Fibroblast of lung (primary cell): ENCODE results near the gene SPECC1L. TPM values are rescaled to one million over a fixed set of nuclear protein-coding genes. Genes with fewer than 3 reads are reported as not detected.

Source experiments
- DNase-seq, 2 donors: peaks; one replicate each; pipeline versions ENCODE4 v3.0.0 to v3.0.0-alpha.2; 2010; ENCODE audit warnings: low read depth in 2 of 2
- H2AFZ ChIP-seq: 2 replicates; pipeline ENCODE4 v1.5.1; 2012; ENCODE audit warnings: low read length, control low read depth, inconsistent platforms
- H3K27ac ChIP-seq: 2 replicates; pipeline ENCODE4 v1.5.1; 2011; ENCODE audit warnings: low read length, control low read depth; ENCODE audit not compliant: insufficient read depth
- H3K27me3 ChIP-seq: 2 replicates; pipeline ENCODE4 v1.5.1; 2011; ENCODE audit warnings: mild to moderate bottlenecking, low read length; ENCODE audit not compliant: control insufficient read depth, insufficient read depth
- H3K36me3 ChIP-seq: 2 replicates; pipeline ENCODE4 v1.5.1; 2011; ENCODE audit warnings: low read length; ENCODE audit not compliant: control insufficient read depth, insufficient read depth
- H3K4me1 ChIP-seq: 2 replicates; pipeline ENCODE4 v1.5.1; 2011; ENCODE audit warnings: low read length; ENCODE audit not compliant: control insufficient read depth, insufficient read depth; ENCODE audit errors: extremely low read depth
- H3K4me2 ChIP-seq: 2 replicates; pipeline ENCODE4 v1.5.1; 2011; ENCODE audit warnings: low read length, control low read depth; ENCODE audit not compliant: insufficient read depth; ENCODE audit errors: extremely low read depth
- H3K4me3 ChIP-seq, 4 experiments: fragments of 200-600 bp in 1 of 4; sonication (generic) in 1 of 4; replicated peaks in 1 of 4; 2 replicates each; pipeline ENCODE4 v1.5.1; 2011 to 2016; ENCODE audit warnings: low read length in 4 of 4, low read depth in 3 of 4, mild to moderate bottlenecking in 3 of 4, control low read depth in 2 of 4, inconsistent platforms in 1 of 4, mixed read lengths in 1 of 4; ENCODE audit not compliant: insufficient read depth in 1 of 4; ENCODE audit errors: control extremely low read depth in 1 of 4
- H3K79me2 ChIP-seq: 2 replicates; pipeline ENCODE4 v1.5.1; 2012; ENCODE audit warnings: mild to moderate bottlenecking, low read length, inconsistent platforms; ENCODE audit not compliant: control insufficient read depth, insufficient read depth
- H3K9ac ChIP-seq: 2 replicates; pipeline ENCODE4 v1.5.1; 2011; ENCODE audit warnings: mild to moderate bottlenecking, low read length, control low read depth; ENCODE audit not compliant: insufficient read depth
- H3K9me3 ChIP-seq: 2 replicates; pipeline ENCODE4 v1.5.1; 2012; ENCODE audit warnings: low read depth, low read length; ENCODE audit not compliant: control insufficient read depth, insufficient read depth
- H4K20me1 ChIP-seq: 2 replicates; pipeline ENCODE4 v1.5.1; 2011; ENCODE audit warnings: low read length; ENCODE audit not compliant: control insufficient read depth, insufficient read depth; ENCODE audit errors: extremely low read depth
- EZH2 ChIP-seq: IDR thresholded peaks from 2 replicates; pipeline ENCODE4 v1.5.1; 2012; ENCODE audit warnings: low read length, control low read depth, mild to moderate bottlenecking; ENCODE audit errors: missing control alignments
- polyA plus RNA-seq, 2 donors: library from polyadenylated mRNA; depleted of rRNA in 1 of 2; stranded (reverse) in 1 of 2; unstranded in 1 of 2; fragments of >200 nt; gene quantifications; 2 replicates each; pipeline ENCODE4 v1.2.1, GENCODE V29; 2011 to 2012; ENCODE audit warnings: missing spikeins in 1 of 2
- total RNA-seq: library from RNA; depleted of rRNA; stranded (reverse); fragments of >200 nt; gene quantifications from 2 replicates; pipeline ENCODE4 v1.2.1, GENCODE V29; 2014
- TF ChIP-seq, protein P1 (sequence below), 2 donors: IDR thresholded peaks in 1 of 2; conservative IDR thresholded peaks in 1 of 2; 1 replicate in 1 of 2; 2 replicates in 1 of 2; pipeline ENCODE4 v1.5.1; 2011 to 2012; ENCODE audit warnings: low read length in 2 of 2, control low read depth in 1 of 2, inconsistent platforms in 1 of 2, low read depth in 1 of 2, mild to moderate bottlenecking in 1 of 2

SPECC1L gene
- total and polyA plus RNA-seq, 2 donors (not counting 1 experiment from before 2014, with no cell fraction given): 40.3 to 46.2 TPM

DNA sequence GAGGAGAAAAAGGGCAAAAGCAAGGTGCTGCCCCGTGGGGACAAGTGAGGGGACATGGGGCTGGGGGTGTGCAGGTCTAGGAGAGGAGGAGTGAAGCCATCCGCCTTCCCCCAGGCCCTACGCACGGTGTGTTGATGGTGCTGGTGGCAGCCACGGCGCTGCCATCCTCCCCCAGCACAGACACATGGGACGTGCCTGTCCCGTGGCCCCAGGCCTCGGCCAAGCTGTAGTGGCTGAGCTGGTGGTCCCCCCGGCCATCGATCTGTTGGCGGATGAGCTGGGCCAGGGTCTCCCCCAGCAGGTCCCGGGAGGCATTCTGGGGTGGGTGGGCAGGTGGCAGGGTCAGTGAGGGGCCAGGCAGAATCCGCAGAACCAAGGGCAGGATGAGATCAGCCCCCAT is 44.7 kb upstream of the SPECC1L start:
- no peak overlapping the region for H2AFZ ChIP-seq
- no peaks in the 10 kb centered on the region for H4K20me1 ChIP-seq
- H3K27ac ChIP-seq: no peak overlapping the region
- H3K4me2 ChIP-seq: no peak overlapping the region
- no peaks in the 10 kb centered on the region for H3K79me2 ChIP-seq
- no peak overlapping the region for H3K9ac ChIP-seq
- no peaks in the 10 kb centered on the region for H3K4me1 ChIP-seq
- no peak for TF ChIP-seq EZH2
- TF ChIP-seq, protein P1, sequence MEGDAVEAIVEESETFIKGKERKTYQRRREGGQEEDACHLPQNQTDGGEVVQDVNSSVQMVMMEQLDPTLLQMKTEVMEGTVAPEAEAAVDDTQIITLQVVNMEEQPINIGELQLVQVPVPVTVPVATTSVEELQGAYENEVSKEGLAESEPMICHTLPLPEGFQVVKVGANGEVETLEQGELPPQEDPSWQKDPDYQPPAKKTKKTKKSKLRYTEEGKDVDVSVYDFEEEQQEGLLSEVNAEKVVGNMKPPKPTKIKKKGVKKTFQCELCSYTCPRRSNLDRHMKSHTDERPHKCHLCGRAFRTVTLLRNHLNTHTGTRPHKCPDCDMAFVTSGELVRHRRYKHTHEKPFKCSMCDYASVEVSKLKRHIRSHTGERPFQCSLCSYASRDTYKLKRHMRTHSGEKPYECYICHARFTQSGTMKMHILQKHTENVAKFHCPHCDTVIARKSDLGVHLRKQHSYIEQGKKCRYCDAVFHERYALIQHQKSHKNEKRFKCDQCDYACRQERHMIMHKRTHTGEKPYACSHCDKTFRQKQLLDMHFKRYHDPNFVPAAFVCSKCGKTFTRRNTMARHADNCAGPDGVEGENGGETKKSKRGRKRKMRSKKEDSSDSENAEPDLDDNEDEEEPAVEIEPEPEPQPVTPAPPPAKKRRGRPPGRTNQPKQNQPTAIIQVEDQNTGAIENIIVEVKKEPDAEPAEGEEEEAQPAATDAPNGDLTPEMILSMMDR (conservative IDR thresholded peaks at IDR 0.05 in 1 of 2, IDR thresholded peaks at IDR 0.05 in 1 of 2; ENCODE audit: low read depth in 1 of 2, low read length in 2 of 2): no peak
- no peaks in the 10 kb centered on the region for H3K27me3 ChIP-seq
- no peak overlapping the region for H3K4me3 ChIP-seq
- DNase-seq: no peak
- no peaks in the 10 kb centered on the region for H3K9me3 ChIP-seq
- H3K36me3 ChIP-seq: no peaks in the 10 kb centered on the region

DNA sequence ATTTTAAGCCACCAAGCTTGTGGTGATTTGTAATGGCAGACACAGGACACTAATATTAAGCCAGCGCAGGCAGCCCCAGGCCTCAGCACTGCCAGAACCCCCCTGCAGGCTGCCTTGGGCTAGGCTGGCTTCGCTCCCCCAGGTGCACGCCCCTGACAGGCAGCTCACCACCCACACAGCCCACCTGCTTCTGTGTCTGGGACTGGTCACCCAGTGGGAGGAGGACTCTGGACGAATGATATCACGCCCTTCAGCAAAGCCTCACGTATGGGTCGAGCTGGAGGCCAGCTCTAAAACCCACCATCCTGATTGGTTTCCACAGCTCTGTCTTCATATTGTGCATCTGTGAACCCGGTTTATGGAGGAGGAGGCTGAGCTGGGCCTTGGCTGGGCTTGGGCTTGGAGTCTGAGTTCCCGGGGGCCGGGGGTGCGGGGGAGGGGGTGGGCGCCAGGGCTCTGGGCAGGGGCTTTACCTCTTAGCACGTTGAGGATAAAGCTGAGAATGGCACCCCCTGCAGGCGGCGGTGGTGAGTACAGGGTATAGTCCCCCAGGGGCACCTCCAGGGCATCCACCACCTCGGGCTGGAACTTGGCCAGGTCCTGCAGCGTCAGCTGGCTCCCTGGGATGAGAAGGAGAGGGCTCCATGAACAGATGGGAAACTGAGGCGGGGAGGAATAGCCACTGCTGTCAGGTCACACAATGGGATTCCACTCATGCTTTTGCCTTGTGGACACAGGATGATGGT is 39.5 kb upstream of the SPECC1L start:
- Histone ChIP-seq H3K36me3 (no peaks in the 10 kb centered on the region), H3K27ac (no peak overlapping the region), H2AFZ (no peak overlapping the region), H3K4me3 (no peak overlapping the region), H3K79me2 (no peaks in the 10 kb centered on the region), H3K4me1 (no peaks in the 10 kb centered on the region), H4K20me1 (no peaks in the 10 kb centered on the region), H3K27me3 (no peaks in the 10 kb centered on the region), H3K9ac (no peak overlapping the region), H3K4me2 (no peak overlapping the region), H3K9me3 (no peaks in the 10 kb centered on the region)
- TF ChIP-seq, protein P1 (conservative IDR thresholded peaks at IDR 0.05 in 1 of 2, IDR thresholded peaks at IDR 0.05 in 1 of 2; ENCODE audit: low read depth in 1 of 2, low read length in 2 of 2): peak in 1 of 2 donors; percentile 21
- no peak for TF ChIP-seq EZH2
- DNase-seq: no peak

DNA sequence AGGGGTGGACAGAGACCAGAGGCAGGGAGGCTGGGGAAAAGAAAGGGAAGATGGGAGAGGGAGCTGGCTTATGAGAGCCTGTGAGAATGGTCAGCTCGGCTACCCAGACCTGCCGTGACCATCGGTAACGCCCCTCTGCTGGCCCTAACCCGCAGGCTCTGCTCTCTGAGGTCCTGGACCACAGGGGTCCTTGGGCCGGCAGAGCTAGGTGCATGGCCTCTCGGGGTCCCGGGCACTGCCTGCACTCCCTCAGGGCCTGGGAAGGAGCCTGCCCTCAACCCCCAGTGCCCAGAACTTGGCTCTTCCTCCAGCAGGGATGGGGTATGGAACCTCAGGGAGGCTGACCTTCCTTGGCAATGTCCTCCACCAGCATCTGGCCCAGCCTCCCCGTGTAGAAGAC is 38.9 kb upstream of the SPECC1L start:
- DNase-seq: no peak
- TF ChIP-seq EZH2: no peak
- TF ChIP-seq, protein P1 (conservative IDR thresholded peaks at IDR 0.05 in 1 of 2, IDR thresholded peaks at IDR 0.05 in 1 of 2; ENCODE audit: low read depth in 1 of 2, low read length in 2 of 2): no peak
- Histone ChIP-seq H4K20me1 (no peaks in the 10 kb centered on the region), H3K4me3 (no peak overlapping the region), H2AFZ (no peak overlapping the region), H3K4me2 (no peak overlapping the region), H3K79me2 (no peaks in the 10 kb centered on the region), H3K4me1 (no peaks in the 10 kb centered on the region), H3K9me3 (no peaks in the 10 kb centered on the region), H3K27me3 (no peaks in the 10 kb centered on the region), H3K9ac (no peak overlapping the region), H3K36me3 (no peaks in the 10 kb centered on the region), H3K27ac (no peak overlapping the region)
